CD4-positive, alpha-beta memory T cell (primary cell): ENCODE results near the gene CDHR1. TPM values are rescaled to one million over a fixed set of nuclear protein-coding genes. Genes with fewer than 3 reads are reported as not detected.
"Not testable (repeated sequence)": the region's sequence is repeated elsewhere in the genome, so short reads cannot be mapped to it uniquely, and the experiment has no call there.

ENCODE experiments used
- CTCF ChIA-PET: fragments of 350-600 bp; sonication (Branson Sonifier 250); formaldehyde crosslinking; loops from one replicate; lab custom pipeline; 2021; ENCODE audit warnings: inconsistent platforms; ENCODE audit not compliant: partially characterized antibody; lab: Charles Lee
- POLR2A ChIA-PET: fragments of 350-600 bp; sonication (Branson Sonifier 250); formaldehyde crosslinking; loops from one replicate; lab custom pipeline; 2021; ENCODE audit not compliant: partially characterized antibody; lab: Charles Lee
- DNase-seq, 5 donors: peaks; one replicate each; pipeline versions ENCODE4 v3.0.0 to v3.0.0-alpha.2; 2020 to 2022; ENCODE audit warnings: mixed read lengths in 1 of 5
- H3K27ac ChIP-seq: one replicate; pipeline ENCODE4 v1.7.0; 2013; ENCODE audit warnings: low read depth, low read length
- H3K27me3 ChIP-seq: 2 replicates; pipeline ENCODE4 v1.7.0; 2013; ENCODE audit warnings: mild to moderate bottlenecking, low read length, moderate library complexity; ENCODE audit not compliant: insufficient read depth
- H3K36me3 ChIP-seq: 2 replicates; pipeline ENCODE4 v1.7.0; 2013; ENCODE audit warnings: mild to moderate bottlenecking, low read length, moderate library complexity; ENCODE audit not compliant: insufficient read depth
- H3K4me1 ChIP-seq: 2 replicates; pipeline ENCODE4 v1.7.0; 2013; ENCODE audit warnings: mild to moderate bottlenecking, low read length, moderate library complexity; ENCODE audit not compliant: insufficient read depth
- H3K4me3 ChIP-seq, 2 donors: one replicate each; pipeline ENCODE4 v1.7.0; 2013; ENCODE audit warnings: low read length in 2 of 2, mild to moderate bottlenecking in 1 of 2
- H3K9me3 ChIP-seq, 2 donors: one replicate each; pipeline ENCODE4 v1.7.0; 2013; ENCODE audit warnings: low read length in 2 of 2, control low read depth in 1 of 2; ENCODE audit not compliant: control insufficient read depth in 1 of 2
- H3K27ac Mint-ChIP-seq, 7 donors: one replicate each; pipeline ENCODE4 v1.8.0; 2020 to 2021; ENCODE audit warnings: mixed read lengths in 7 of 7, mild to moderate bottlenecking in 6 of 7, inconsistent platforms in 3 of 7, moderate library complexity in 3 of 7
- H3K27me3 Mint-ChIP-seq, 2 donors: one replicate each; pipeline ENCODE4 v1.8.0; 2020 to 2021; ENCODE audit warnings: mixed read lengths in 2 of 2
- H3K36me3 Mint-ChIP-seq, 2 donors: one replicate each; pipeline ENCODE4 v1.8.0; 2020 to 2021; ENCODE audit warnings: mixed read lengths in 2 of 2, inconsistent platforms in 1 of 2, mild to moderate bottlenecking in 1 of 2
- H3K4me1 Mint-ChIP-seq, 4 donors: one replicate each; pipeline ENCODE4 v1.8.0; 2020 to 2021; ENCODE audit warnings: mixed read lengths in 4 of 4, mild to moderate bottlenecking in 1 of 4
- H3K4me3 Mint-ChIP-seq, 8 donors: one replicate each; pipeline ENCODE4 v1.8.0; 2020 to 2021; ENCODE audit warnings: mixed read lengths in 8 of 8, mild to moderate bottlenecking in 7 of 8, moderate library complexity in 6 of 8, inconsistent platforms in 3 of 8
- H3K9me3 Mint-ChIP-seq, 8 donors: one replicate each; pipeline ENCODE4 v1.8.0; 2020 to 2021; ENCODE audit warnings: mixed read lengths in 8 of 8, mild to moderate bottlenecking in 5 of 8, inconsistent platforms in 3 of 8, moderate library complexity in 1 of 8
- intact Hi-C: fragments of 100-400 bp; cut with micrococcal nuclease; formaldehyde crosslinking; loops from one replicate; pipeline ENCODE4 v1.15.1; 2023
- polyA plus RNA-seq, 2 donors: library from polyadenylated mRNA; unstranded; fragments of 300-500 nt; fragmentation: Illumina TruSeq; gene quantifications; one replicate each; pipeline ENCODE4 v1.2.3, GENCODE V29; 2021
- total RNA-seq, 2 experiments: library from RNA; stranded (reverse); gene quantifications; one replicate each; pipeline ENCODE4 v1.2.3, GENCODE V29; 2021

Gene CDHR1
- total and polyA plus RNA-seq, 4 experiments from 2014 or later, result 0.12 to 0.17 TPM; not detected in 2

DNA sequence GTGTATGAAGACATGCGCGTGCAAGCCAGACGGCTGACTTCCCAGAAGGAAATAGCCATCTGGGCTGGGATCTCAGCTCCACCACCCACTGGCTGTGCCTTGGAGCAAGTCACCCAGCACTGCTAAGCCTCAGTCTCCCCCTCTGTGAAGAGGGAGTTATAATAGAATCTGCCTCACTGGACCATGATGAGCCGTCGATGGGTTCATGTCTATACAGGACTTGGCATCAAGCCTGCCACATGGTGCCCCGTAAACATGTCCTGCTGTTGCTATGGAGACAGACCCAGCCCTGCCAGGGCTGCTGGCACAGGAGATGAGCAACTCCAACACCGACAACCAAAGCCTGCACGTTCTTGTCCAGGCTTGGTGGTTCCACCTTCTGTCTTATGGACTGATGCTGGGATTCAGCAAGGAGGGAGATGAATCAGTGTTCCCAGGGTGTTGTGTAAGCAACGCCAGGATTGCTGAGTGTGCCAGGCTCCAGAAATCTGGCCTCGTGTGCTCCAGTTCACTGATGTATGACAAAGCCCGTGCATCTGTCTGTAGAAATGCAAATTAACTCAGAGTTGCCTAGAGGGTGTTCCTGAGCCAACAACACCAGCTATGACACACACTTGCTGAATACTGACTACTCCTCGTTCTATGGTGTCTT lies 15.2 kb upstream of the CDHR1 start:
- H3K4me3 Mint-ChIP-seq, result no peak overlapping the region
- intact Hi-C loops, result no loop called here
- no peaks in the 10 kb centered on the region for H3K9me3 Mint-ChIP-seq
- H3K36me3 Mint-ChIP-seq, result no peaks in the 10 kb centered on the region
- POLR2A ChIA-PET, result no interaction called here
- CTCF ChIA-PET, result no interaction called here
- Histone ChIP-seq H3K4me3 (no peak overlapping the region), H3K27me3 (no peaks in the 10 kb centered on the region), H3K27ac (no peak overlapping the region), H3K9me3 (no peaks in the 10 kb centered on the region), H3K36me3 (no peaks in the 10 kb centered on the region), H3K4me1 (peaks cover 30% of the 10 kb centered on the region)
- peaks cover 6 to 11% (median 7%) of the 10 kb centered on the region in 4 donors for H3K4me1 Mint-ChIP-seq
- H3K27me3 Mint-ChIP-seq, result no peaks in the 10 kb centered on the region
- peak; percentile 18 to 66 (median 45) for DNase-seq
- no peak overlapping the region for H3K27ac Mint-ChIP-seq

DNA sequence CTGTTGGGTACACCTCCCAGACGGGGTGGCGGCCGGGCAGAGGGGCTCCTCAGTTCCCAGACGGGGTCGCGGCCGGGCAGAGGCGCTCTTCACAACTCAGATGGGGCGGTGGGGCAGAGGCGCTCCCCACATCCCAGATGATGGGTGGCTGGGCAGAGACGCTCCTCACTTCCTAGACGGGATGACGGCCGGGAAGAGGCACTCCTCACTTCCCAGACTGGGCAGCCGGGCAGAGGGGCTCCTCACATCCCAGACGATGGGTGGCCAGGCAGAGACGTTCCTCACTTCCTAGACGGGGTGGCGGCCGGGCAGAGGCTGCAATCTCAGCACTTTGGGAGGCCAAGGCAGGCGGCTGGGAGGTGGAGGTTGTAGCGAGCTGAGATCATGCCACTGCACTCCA lies 14.0 kb upstream of the CDHR1 start:
- H3K9me3 Mint-ChIP-seq, H3K36me3 Mint-ChIP-seq, H3K4me3 Mint-ChIP-seq, H3K36me3 ChIP-seq, intact Hi-C loops, H3K4me3 ChIP-seq, H3K9me3 ChIP-seq, POLR2A ChIA-PET, H3K27me3 Mint-ChIP-seq, CTCF ChIA-PET, H3K27me3 ChIP-seq, DNase-seq, H3K27ac ChIP-seq: not testable (repeated sequence)
- Mint-ChIP-seq H3K4me1 (peaks cover 7 to 11% (median 9%) of the 10 kb centered on the region in 4 donors), H3K27ac (peak overlapping the region in 1 of 7 donors; percentile 54)
- peaks cover 30% of the 10 kb centered on the region for H3K4me1 ChIP-seq

GRCh38 chr10:84181631-84182030 lies 12.7 kb upstream of the CDHR1 start:
- Histone ChIP-seq H3K4me1 (peaks cover 26% of the 10 kb centered on the region), H3K36me3 (no peaks in the 10 kb centered on the region), H3K27ac (no peak overlapping the region), H3K27me3 (no peaks in the 10 kb centered on the region), H3K4me3 (no peak overlapping the region), H3K9me3 (no peaks in the 10 kb centered on the region)
- ChIA-PET CTCF (interaction anchor here (1.2 kb wide), 1 partner anchor 83 kb away, joined by 3 read pairs; no protein-coding TSS in a partner anchor), POLR2A (no interaction called here)
- Mint-ChIP-seq H3K4me3 (no peak overlapping the region), H3K36me3 (no peaks in the 10 kb centered on the region), H3K4me1 (peaks cover 4 to 9% (median 5%) of the 10 kb centered on the region in 4 donors), H3K27ac (no peak overlapping the region), H3K27me3 (no peaks in the 10 kb centered on the region), H3K9me3 (no peaks in the 10 kb centered on the region)
- no peak for DNase-seq
- intact Hi-C loops, result no loop called here

- Histone ChIP-seq H3K36me3 (no peaks in the 10 kb centered on the region), H3K27me3 (no peaks in the 10 kb centered on the region), H3K4me1 (no peaks in the 10 kb centered on the region), H3K9me3 (no peaks in the 10 kb centered on the region), H3K4me3 (no peak overlapping the region), H3K27ac (no peak overlapping the region)
- Mint-ChIP-seq H3K27ac (no peak overlapping the region), H3K4me1 (peaks cover 0 to 3% (median under 1%) of the 10 kb centered on the region in 4 donors), H3K27me3 (no peaks in the 10 kb centered on the region), H3K4me3 (no peak overlapping the region), H3K36me3 (no peaks in the 10 kb centered on the region), H3K9me3 (no peaks in the 10 kb centered on the region)
- ChIA-PET CTCF (no interaction called here), POLR2A (no interaction called here)
- intact Hi-C loops, result no loop called here
- no peak for DNase-seq
Measured at GRCh38 chr10:84184517-84184916, 9.8 kb upstream of the CDHR1 start.

DNA sequence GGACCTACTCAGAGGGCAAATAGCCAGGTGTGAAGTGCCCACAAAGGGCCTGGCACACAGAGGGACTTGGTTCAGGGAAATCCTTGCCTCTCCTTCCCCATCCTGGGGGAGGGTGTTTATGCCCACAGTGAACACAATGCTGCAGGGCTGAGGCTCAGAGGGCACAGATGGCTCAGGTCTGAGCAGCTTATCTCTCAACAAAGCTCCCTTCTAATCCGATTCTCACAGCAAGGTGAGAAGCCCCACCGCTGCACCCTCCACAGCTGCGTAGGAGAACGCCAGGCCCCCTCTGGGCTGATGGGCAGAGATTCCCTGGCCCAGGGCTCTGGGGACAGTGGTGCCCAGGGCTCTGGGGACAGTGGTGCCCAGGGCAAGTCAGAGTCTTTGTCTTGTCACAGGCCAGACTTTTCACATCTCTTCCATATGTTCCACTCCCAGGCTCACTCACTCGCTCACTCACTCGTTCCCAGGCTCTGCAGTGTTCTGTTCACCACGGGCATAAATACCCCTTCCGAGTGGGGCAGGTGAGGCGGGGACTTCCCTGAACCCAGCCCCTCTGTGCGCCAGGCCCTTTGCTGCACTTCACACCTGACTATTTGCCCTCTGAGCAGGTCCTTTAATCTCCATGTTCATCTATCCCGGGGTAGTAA lies 8.7 kb upstream of the CDHR1 start:
- H3K27ac ChIP-seq, result no peak overlapping the region
- no peaks in the 10 kb centered on the region for H3K27me3 ChIP-seq
- Mint-ChIP-seq H3K27ac (no peak overlapping the region), H3K27me3 (no peaks in the 10 kb centered on the region), H3K36me3 (no peaks in the 10 kb centered on the region), H3K9me3 (no peaks in the 10 kb centered on the region), H3K4me1 (peaks cover 0 to 5% (median 3%) of the 10 kb centered on the region in 4 donors), H3K4me3 (no peak overlapping the region)
- peaks cover 3% of the 10 kb centered on the region for H3K4me1 ChIP-seq
- no peaks in the 10 kb centered on the region for H3K9me3 ChIP-seq
- DNase-seq, result no peak
- ChIA-PET CTCF (no interaction called here), POLR2A (no interaction called here)
- intact Hi-C loops, result no loop called here
- H3K36me3 ChIP-seq, result no peaks in the 10 kb centered on the region
- H3K4me3 ChIP-seq, result no peak overlapping the region

- Histone ChIP-seq H3K36me3 (no peaks in the 10 kb centered on the region), H3K4me1 (peaks cover 13% of the 10 kb centered on the region), H3K4me3 (no peak overlapping the region), H3K27ac (no peak overlapping the region), H3K9me3 (no peaks in the 10 kb centered on the region), H3K27me3 (no peaks in the 10 kb centered on the region)
- no peaks in the 10 kb centered on the region for H3K36me3 Mint-ChIP-seq
- ChIA-PET POLR2A (no interaction called here), CTCF (no interaction called here)
- peaks cover 7 to 15% (median 11%) of the 10 kb centered on the region in 4 donors for H3K4me1 Mint-ChIP-seq
- H3K4me3 Mint-ChIP-seq, result no peak overlapping the region
- peaks cover 3 to 4% of the 10 kb centered on the region in 2 donors for H3K27me3 Mint-ChIP-seq
- DNase-seq, result no peak
- no peaks in the 10 kb centered on the region for H3K9me3 Mint-ChIP-seq
- no peak overlapping the region for H3K27ac Mint-ChIP-seq
- intact Hi-C loops, result no loop called here
Measured at GRCh38 chr10:84188815-84189214, 5.5 kb upstream of the CDHR1 start.

GRCh38 chr10:84190621-84191020 lies 3.7 kb upstream of the CDHR1 start:
- H3K4me3 Mint-ChIP-seq, result no peak overlapping the region
- Histone ChIP-seq H3K27ac (no peak overlapping the region), H3K4me3 (no peak overlapping the region), H3K9me3 (no peaks in the 10 kb centered on the region), H3K36me3 (no peaks in the 10 kb centered on the region), H3K27me3 (peaks cover 5% of the 10 kb centered on the region), H3K4me1 (peaks cover 24% of the 10 kb centered on the region)
- H3K27ac Mint-ChIP-seq, result peak overlapping the region in 2 of 7 donors; percentile 30 to 72
- no peaks in the 10 kb centered on the region for H3K9me3 Mint-ChIP-seq
- no peaks in the 10 kb centered on the region for H3K36me3 Mint-ChIP-seq
- no peak for DNase-seq
- H3K4me1 Mint-ChIP-seq, result peaks cover 9 to 18% (median 12%) of the 10 kb centered on the region in 4 donors
- intact Hi-C loops, result loop anchor here (5.0 kb wide), 1 partner anchor 53 kb away; the partner anchor contains the start of gene GHITM
- peaks cover 5 to 9% of the 10 kb centered on the region in 2 donors for H3K27me3 Mint-ChIP-seq
- CTCF ChIA-PET, result interaction anchor here (1.4 kb wide), 1 partner anchor 43 kb away, joined by 4 read pairs; no protein-coding TSS in a partner anchor
- POLR2A ChIA-PET, result interaction anchor here (0.9 to 1.4 kb wide), 2 partner anchors 13 to 43 kb away, joined by 3 read pairs; no protein-coding TSS in a partner anchor
